Subcutaneous abdominal adipose tissue (tissue), 5 donors: ENCODE measurements around the gene IL13RA2.

ENCODE experiments used
- H3K27ac ChIP-seq: one replicate; pipeline ENCODE4 v1.7.0; 2013; ENCODE audit warnings: low read depth, mild to moderate bottlenecking, inconsistent platforms, low read length, moderate library complexity
- H3K27me3 ChIP-seq, 5 donors: one replicate each; pipeline ENCODE4 v1.7.0; 2013; ENCODE audit warnings: low read length in 5 of 5, inconsistent platforms in 1 of 5; ENCODE audit not compliant: control insufficient read depth in 5 of 5, insufficient read depth in 4 of 5
- H3K36me3 ChIP-seq, 5 donors: one replicate each; pipeline ENCODE4 v1.7.0; 2013; ENCODE audit warnings: low read length in 5 of 5; ENCODE audit not compliant: control insufficient read depth in 5 of 5, insufficient read depth in 5 of 5
- H3K4me1 ChIP-seq, 5 donors: one replicate each; pipeline ENCODE4 v1.7.0; 2013; ENCODE audit warnings: low read length in 5 of 5, mild to moderate bottlenecking in 3 of 5, moderate library complexity in 1 of 5; ENCODE audit not compliant: control insufficient read depth in 5 of 5, insufficient read depth in 5 of 5
- H3K4me3 ChIP-seq, 5 donors: one replicate each; pipeline ENCODE4 v1.7.0; 2013; ENCODE audit warnings: low read length in 5 of 5, low read depth in 1 of 5
- H3K9ac ChIP-seq, 5 donors: one replicate each; pipeline ENCODE4 v1.7.0; 2013; ENCODE audit warnings: low read length in 5 of 5, mild to moderate bottlenecking in 4 of 5, moderate library complexity in 3 of 5
- H3K9me3 ChIP-seq, 5 donors: one replicate each; pipeline ENCODE4 v1.7.0; 2013; ENCODE audit warnings: low read length in 5 of 5; ENCODE audit not compliant: control insufficient read depth in 5 of 5
- donor health status: healthy.
- donor health status: healthy.
- donor health status: healthy.
- donor health status: healthy.
- donor health status: healthy.

IL13RA2 gene

GRCh38 chrX:115017455-115017854 is at the start of gene IL13RA2:
Gene IL13RA2 (minus strand): TSS chrX:115017616. CDS start chrX:115017269, 347 bp downstream.
- no peak within 1 kb of the TSS for H3K4me3 ChIP-seq

DNA sequence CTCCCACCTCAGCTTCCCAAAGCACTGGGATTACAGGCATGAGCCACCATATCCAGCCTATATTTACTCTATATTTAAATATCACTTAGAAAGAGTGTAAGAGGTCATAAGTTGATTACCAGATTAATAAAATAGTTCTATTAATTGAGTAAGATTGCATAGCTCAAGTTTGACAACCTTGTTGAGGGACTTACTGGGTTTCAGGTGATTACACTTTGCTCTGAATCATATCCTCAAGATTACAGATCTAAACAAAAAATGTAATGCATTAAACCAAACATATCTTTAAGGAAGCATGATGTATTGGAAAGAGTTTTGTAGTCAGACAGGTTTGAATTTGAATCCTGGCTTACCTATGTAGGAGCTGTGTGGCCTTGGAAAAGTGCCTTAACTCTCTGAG is 47.9 kb upstream of the IL13RA2 start:
- H3K27ac ChIP-seq, result no peak overlapping the region
- peaks cover 0 to 6% (median 0%) of the 10 kb centered on the region in 5 donors for H3K9me3 ChIP-seq
- H3K4me3 ChIP-seq, result no peak overlapping the region
- peaks cover 0 to 2% (median 0%) of the 10 kb centered on the region in 5 donors for H3K4me1 ChIP-seq
- H3K36me3 ChIP-seq, result no peaks in the 10 kb centered on the region
- peaks cover 0 to 5% (median 0%) of the 10 kb centered on the region in 5 donors for H3K27me3 ChIP-seq
- no peak overlapping the region for H3K9ac ChIP-seq

More at GRCh38 chrX:115017455-115017854, at the start of gene IL13RA2:
- Histone ChIP-seq H3K4me1 (no peaks in the 10 kb centered on the region), H3K27me3 (peaks cover 0 to 2% (median 0%) of the 10 kb centered on the region in 5 donors), H3K9me3 (no peaks in the 10 kb centered on the region), H3K36me3 (no peaks in the 10 kb centered on the region), H3K27ac (no peak within 1 kb of the TSS), H3K9ac (no peak within 1 kb of the TSS)

GRCh38 chrX:115060013-115060412 is 42.6 kb upstream of the IL13RA2 start:
- Histone ChIP-seq H3K36me3 (no peaks in the 10 kb centered on the region), H3K4me3 (no peak overlapping the region), H3K9ac (no peak overlapping the region), H3K9me3 (peaks cover 0 to 6% (median 0%) of the 10 kb centered on the region in 5 donors), H3K4me1 (peaks cover 0 to 7% (median 0%) of the 10 kb centered on the region in 5 donors), H3K27ac (no peak overlapping the region), H3K27me3 (peaks cover 0 to 7% (median 2%) of the 10 kb centered on the region in 5 donors)

DNA sequence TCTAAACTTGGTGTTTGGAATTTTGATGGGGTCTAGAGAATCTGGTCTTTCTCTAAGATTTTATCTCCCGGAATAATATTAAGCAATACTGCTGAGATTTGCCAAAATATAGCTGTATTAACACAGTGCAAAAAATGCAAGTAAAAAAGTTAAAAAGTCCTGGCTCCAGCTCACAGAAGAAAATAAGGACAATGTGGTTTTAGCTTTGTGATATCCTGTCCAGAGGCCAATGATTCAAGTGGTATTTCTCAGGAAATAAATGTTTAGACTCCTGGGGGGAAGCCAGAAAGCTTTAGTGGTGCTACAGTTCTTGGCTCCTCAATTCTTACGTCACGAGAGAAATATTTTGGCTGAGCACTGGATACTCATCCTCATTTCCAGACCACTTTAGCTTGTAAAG is 40.9 kb upstream of the IL13RA2 start:
- Histone ChIP-seq H3K4me1 (peaks cover 0 to 7% (median 0%) of the 10 kb centered on the region in 5 donors), H3K9me3 (peaks cover 0 to 6% (median 0%) of the 10 kb centered on the region in 5 donors), H3K4me3 (no peak overlapping the region), H3K36me3 (no peaks in the 10 kb centered on the region), H3K27me3 (peaks cover 0 to 7% (median 3%) of the 10 kb centered on the region in 5 donors), H3K9ac (no peak overlapping the region), H3K27ac (no peak overlapping the region)

DNA sequence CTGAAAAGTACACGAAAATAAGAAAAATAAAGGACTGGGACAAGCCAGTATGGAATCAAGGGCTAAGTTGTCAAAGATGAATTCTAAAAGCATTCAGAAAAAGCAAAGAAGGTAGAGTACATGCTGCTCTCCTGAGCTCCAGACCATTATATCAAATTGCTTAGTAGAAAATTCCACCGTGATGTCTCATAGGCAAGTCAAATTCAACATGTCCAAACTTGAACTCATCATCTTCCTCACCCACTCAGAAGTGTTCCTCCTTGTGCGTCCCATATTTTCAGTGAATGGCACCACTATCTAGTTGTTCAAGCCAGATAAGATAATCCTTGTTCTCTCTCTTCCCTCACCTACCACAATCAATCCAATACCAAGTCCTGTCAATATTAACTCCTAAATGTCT is 37.5 kb upstream of the IL13RA2 start:
- Histone ChIP-seq H3K27me3 (peaks cover 0 to 7% (median 3%) of the 10 kb centered on the region in 5 donors), H3K9me3 (no peaks in the 10 kb centered on the region), H3K9ac (no peak overlapping the region), H3K4me1 (peaks cover 0 to 7% (median 0%) of the 10 kb centered on the region in 5 donors), H3K4me3 (no peak overlapping the region), H3K36me3 (no peaks in the 10 kb centered on the region), H3K27ac (no peak overlapping the region)

DNA sequence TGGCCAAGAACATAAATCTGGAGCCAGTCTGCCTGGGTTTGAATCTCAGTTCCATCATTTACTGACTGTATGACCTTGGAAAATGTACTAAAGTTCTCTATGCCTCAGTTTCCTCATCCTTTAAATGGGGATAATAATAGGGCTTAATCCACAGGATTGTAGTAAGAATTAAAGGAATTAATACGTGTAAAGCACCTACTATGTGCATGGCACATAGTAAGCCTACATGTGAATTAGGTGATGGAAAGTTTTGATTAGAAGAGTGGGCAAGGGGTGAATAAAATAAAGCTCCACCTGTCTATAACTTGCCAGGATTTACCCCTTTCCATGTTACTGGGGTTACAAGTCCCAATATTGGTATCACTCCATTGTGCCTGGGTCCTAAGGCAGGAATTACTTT is 35.8 kb upstream of the IL13RA2 start:
- no peak overlapping the region for H3K4me3 ChIP-seq
- H3K27me3 ChIP-seq, result peaks cover 0 to 7% (median 3%) of the 10 kb centered on the region in 5 donors
- no peaks in the 10 kb centered on the region for H3K9me3 ChIP-seq
- H3K27ac ChIP-seq, result no peak overlapping the region
- H3K36me3 ChIP-seq, result no peaks in the 10 kb centered on the region
- peaks cover 0 to 4% (median 0%) of the 10 kb centered on the region in 5 donors for H3K4me1 ChIP-seq
- H3K9ac ChIP-seq, result no peak overlapping the region

GRCh38 chrX:115047715-115048114 is 30.3 kb upstream of the IL13RA2 start:
- Histone ChIP-seq H3K9me3 (no peaks in the 10 kb centered on the region), H3K27me3 (no peaks in the 10 kb centered on the region), H3K36me3 (no peaks in the 10 kb centered on the region), H3K4me1 (no peaks in the 10 kb centered on the region), H3K27ac (no peak overlapping the region), H3K9ac (no peak overlapping the region), H3K4me3 (no peak overlapping the region)

DNA sequence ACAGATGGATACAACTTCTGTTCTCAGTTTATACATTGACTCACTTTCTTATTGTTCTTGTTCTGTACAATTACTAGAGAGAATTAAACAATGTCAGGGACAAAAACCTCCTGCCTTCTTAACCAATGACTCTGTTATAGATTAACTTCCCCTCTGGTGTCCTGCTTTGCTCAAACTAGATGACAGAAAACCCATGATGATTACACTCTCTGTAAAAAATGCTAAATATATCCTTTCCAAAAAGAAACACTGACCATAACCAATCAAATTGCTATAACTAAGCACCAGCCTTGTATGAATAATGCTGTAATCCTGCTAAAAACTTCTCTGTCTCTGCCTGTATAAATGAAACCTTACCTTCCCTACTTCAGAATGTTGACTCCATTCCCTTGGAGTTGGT is 29.8 kb upstream of the IL13RA2 start:
- Histone ChIP-seq H3K4me1 (no peaks in the 10 kb centered on the region), H3K36me3 (no peaks in the 10 kb centered on the region), H3K27ac (no peak overlapping the region), H3K27me3 (no peaks in the 10 kb centered on the region), H3K4me3 (no peak overlapping the region), H3K9me3 (no peaks in the 10 kb centered on the region), H3K9ac (no peak overlapping the region)

DNA sequence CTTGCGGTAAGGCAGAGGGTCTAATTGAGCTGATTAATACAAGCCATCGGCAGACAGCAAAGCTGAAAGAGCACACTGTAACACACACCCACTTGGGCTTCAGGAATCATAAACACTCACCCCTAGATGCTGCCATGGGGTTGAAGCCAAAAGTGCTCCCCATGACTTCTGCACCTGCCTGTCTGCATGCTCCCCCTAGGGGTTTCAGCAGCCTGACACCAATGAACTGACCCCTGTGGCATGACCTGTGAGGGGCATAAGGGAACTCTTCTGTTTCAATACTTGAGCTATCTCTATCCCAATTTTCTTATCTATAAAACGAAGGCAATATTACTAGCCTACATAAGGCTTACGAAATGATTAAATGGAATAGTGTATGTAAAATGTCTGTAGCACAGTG is 23.0 kb upstream of the IL13RA2 start:
- Histone ChIP-seq H3K4me1 (no peaks in the 10 kb centered on the region), H3K27me3 (peaks cover 3 to 16% (median 8%) of the 10 kb centered on the region in 5 donors), H3K4me3 (no peak overlapping the region), H3K27ac (no peak overlapping the region), H3K36me3 (no peaks in the 10 kb centered on the region), H3K9ac (no peak overlapping the region), H3K9me3 (no peaks in the 10 kb centered on the region)

DNA sequence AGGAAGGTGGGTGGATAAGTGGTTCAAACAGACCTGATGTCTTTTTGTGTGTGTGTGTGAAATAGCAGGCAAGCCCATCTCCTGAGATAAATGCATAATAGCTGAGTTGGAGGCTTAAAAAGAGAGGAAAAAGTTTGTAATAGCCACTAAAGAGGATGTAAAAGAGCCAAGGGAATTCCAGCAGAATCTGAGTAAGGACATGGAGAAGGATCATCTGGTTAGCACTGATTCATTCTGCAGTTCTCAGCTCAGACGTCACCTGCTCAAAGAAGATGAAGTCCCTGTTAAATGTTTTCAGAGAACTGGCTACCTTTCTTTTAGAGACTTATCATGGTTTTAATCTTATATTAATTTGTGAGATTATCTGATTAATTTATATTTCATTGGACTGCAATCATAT is 21.0 kb upstream of the IL13RA2 start:
- no peak overlapping the region for H3K4me3 ChIP-seq
- no peaks in the 10 kb centered on the region for H3K9me3 ChIP-seq
- H3K9ac ChIP-seq, result no peak overlapping the region
- H3K27me3 ChIP-seq, result peaks cover 3 to 16% (median 12%) of the 10 kb centered on the region in 5 donors
- no peaks in the 10 kb centered on the region for H3K36me3 ChIP-seq
- H3K4me1 ChIP-seq, result no peaks in the 10 kb centered on the region
- no peak overlapping the region for H3K27ac ChIP-seq
